Stimulated activated memory B cell treated with anti-CD40 and anti-IgM and Interleukin-4, amounts not matched to agents 10 μg/mL and 1 μg/mL and 100 μg/mL, for 72 hours (primary cell): ENCODE results near the gene RNF183.
"Not testable (repeated sequence)": the region's sequence is repeated elsewhere in the genome, so short reads cannot be mapped to it uniquely, and the experiment has no call there.

Experiments used
- ATAC-seq: fragments of 150-1000 bp; cut with Tn5 transposase; 2 replicates; pipeline ENCODE4 v1.10.0; 2021
- H3K27ac Mint-ChIP-seq: one replicate; pipeline ENCODE4 v1.8.0; 2022; ENCODE audit warnings: mild to moderate bottlenecking, mixed read lengths
- H3K27me3 Mint-ChIP-seq: one replicate; pipeline ENCODE4 v1.8.0; 2022; ENCODE audit warnings: mixed read lengths
- H3K36me3 Mint-ChIP-seq: one replicate; pipeline ENCODE4 v1.8.0; 2022; ENCODE audit warnings: mixed read lengths
- H3K4me1 Mint-ChIP-seq: one replicate; pipeline ENCODE4 v1.8.0; 2022; ENCODE audit warnings: mixed read lengths
- H3K4me3 Mint-ChIP-seq: one replicate; pipeline ENCODE4 v1.8.0; 2022; ENCODE audit warnings: mild to moderate bottlenecking, moderate library complexity, mixed read lengths
- H3K9me3 Mint-ChIP-seq: one replicate; pipeline ENCODE4 v1.8.0; 2022; ENCODE audit warnings: mixed read lengths

The RNF183 gene

GRCh38 chr9:113269355-113269754, 33.8 kb downstream of the RNF183 start:
- Mint-ChIP-seq H3K27me3 (no peaks in the 10 kb centered on the region), H3K36me3 (peaks cover 40% of the 10 kb centered on the region), H3K4me3 (no peak overlapping the region), H3K9me3 (no peaks in the 10 kb centered on the region), H3K27ac (no peak overlapping the region), H3K4me1 (peaks cover 5% of the 10 kb centered on the region)
- no peak for ATAC-seq

GRCh38 chr9:113267911-113268566, 35.1 kb downstream of the RNF183 start:
- Mint-ChIP-seq H3K27ac (no peak overlapping the region), H3K9me3 (no peaks in the 10 kb centered on the region), H3K27me3 (no peaks in the 10 kb centered on the region), H3K4me1 (peaks cover 5% of the 10 kb centered on the region), H3K4me3 (no peak overlapping the region), H3K36me3 (peaks cover 40% of the 10 kb centered on the region)
- ATAC-seq, result no peak

GRCh38 chr9:113266174-113266573, 37.0 kb downstream of the RNF183 start:
- Mint-ChIP-seq H3K4me1 (peaks cover 5% of the 10 kb centered on the region), H3K36me3 (peaks cover 47% of the 10 kb centered on the region), H3K4me3 (no peak overlapping the region), H3K27ac (no peak overlapping the region), H3K9me3 (no peaks in the 10 kb centered on the region), H3K27me3 (no peaks in the 10 kb centered on the region)
- ATAC-seq, result no peak

GRCh38 chr9:113261917-113262671, 41.1 kb downstream of the RNF183 start:
- Mint-ChIP-seq H3K27me3 (no peaks in the 10 kb centered on the region), H3K27ac (no peak overlapping the region)

GRCh38 chr9:113258282-113258681, 44.9 kb downstream of the RNF183 start:
- Mint-ChIP-seq H3K27ac (no peak overlapping the region), H3K36me3 (peaks cover 33% of the 10 kb centered on the region)

More at GRCh38 chr9:113261917-113262671, 41.1 kb downstream of the RNF183 start:
- no peak for ATAC-seq
- Mint-ChIP-seq H3K9me3 (no peaks in the 10 kb centered on the region), H3K36me3 (peaks cover 44% of the 10 kb centered on the region), H3K4me1 (no peaks in the 10 kb centered on the region), H3K4me3 (no peak overlapping the region)

GRCh38 chr9:113257863-113258262, 45.3 kb downstream of the RNF183 start:
- Mint-ChIP-seq H3K4me3 (no peak overlapping the region), H3K27ac (no peak overlapping the region), H3K9me3 (no peaks in the 10 kb centered on the region), H3K4me1 (no peaks in the 10 kb centered on the region), H3K36me3 (peaks cover 33% of the 10 kb centered on the region), H3K27me3 (no peaks in the 10 kb centered on the region)
- ATAC-seq, result no peak

More at GRCh38 chr9:113258282-113258681, 44.9 kb downstream of the RNF183 start:
- Mint-ChIP-seq H3K27me3 (no peaks in the 10 kb centered on the region), H3K4me1 (no peaks in the 10 kb centered on the region), H3K9me3 (no peaks in the 10 kb centered on the region), H3K4me3 (no peak overlapping the region)
- no peak for ATAC-seq

GRCh38 chr9:113255438-113255837, 47.7 kb downstream of the RNF183 start:
- no peak overlapping the region for H3K27ac Mint-ChIP-seq
- no peaks in the 10 kb centered on the region for H3K27me3 Mint-ChIP-seq
- no peaks in the 10 kb centered on the region for H3K9me3 Mint-ChIP-seq
- H3K36me3 Mint-ChIP-seq, result peaks cover 19% of the 10 kb centered on the region
- H3K4me1 Mint-ChIP-seq, result no peaks in the 10 kb centered on the region
- no peak for ATAC-seq
- H3K4me3 Mint-ChIP-seq, result no peak overlapping the region

- no peaks in the 10 kb centered on the region for H3K4me1 Mint-ChIP-seq
- no peak overlapping the region for H3K27ac Mint-ChIP-seq
- H3K36me3 Mint-ChIP-seq, result peaks cover 14% of the 10 kb centered on the region
- no peaks in the 10 kb centered on the region for H3K9me3 Mint-ChIP-seq
- H3K4me3 Mint-ChIP-seq, result no peak overlapping the region
- H3K27me3 Mint-ChIP-seq, result no peaks in the 10 kb centered on the region
- ATAC-seq, result no peak
Observed at GRCh38 chr9:113254991-113255390, 48.2 kb downstream of the RNF183 start.

- Mint-ChIP-seq H3K27me3 (no peaks in the 10 kb centered on the region), H3K9me3 (no peaks in the 10 kb centered on the region), H3K36me3 (peaks cover 5% of the 10 kb centered on the region), H3K27ac (no peak overlapping the region), H3K4me1 (peaks cover 3% of the 10 kb centered on the region), H3K4me3 (no peak overlapping the region)
- ATAC-seq, result no peak
Observed at GRCh38 chr9:113250807-113251206, 52.4 kb downstream of the RNF183 start.

GRCh38 chr9:113249661-113250060, 53.5 kb downstream of the RNF183 start:
- H3K9me3 Mint-ChIP-seq, H3K27me3 Mint-ChIP-seq, H3K4me1 Mint-ChIP-seq, H3K36me3 Mint-ChIP-seq, H3K27ac Mint-ChIP-seq, H3K4me3 Mint-ChIP-seq, ATAC-seq: not testable (repeated sequence)

GRCh38 chr9:113247640-113248039, 55.5 kb downstream of the RNF183 start:
- H3K4me1 Mint-ChIP-seq, result peaks cover 10% of the 10 kb centered on the region
- no peaks in the 10 kb centered on the region for H3K9me3 Mint-ChIP-seq
- no peak overlapping the region for H3K27ac Mint-ChIP-seq
- no peak overlapping the region for H3K4me3 Mint-ChIP-seq
- ATAC-seq, result no peak
- no peaks in the 10 kb centered on the region for H3K27me3 Mint-ChIP-seq
- peaks cover 5% of the 10 kb centered on the region for H3K36me3 Mint-ChIP-seq
